CD4-positive, alpha-beta T cell treated with Interleukin-15 for 1 hour (primary cell): Measurements from ENCODE around the gene SOAT2.
A peak's percentile ranks its signal among the peaks of the same experiment; 100 is the strongest.

ENCODE experiments used
- DNase-seq: peaks from one replicate; pipeline ENCODE4 v3.0.0-alpha.2; 2020

SOAT2 gene, protein sequence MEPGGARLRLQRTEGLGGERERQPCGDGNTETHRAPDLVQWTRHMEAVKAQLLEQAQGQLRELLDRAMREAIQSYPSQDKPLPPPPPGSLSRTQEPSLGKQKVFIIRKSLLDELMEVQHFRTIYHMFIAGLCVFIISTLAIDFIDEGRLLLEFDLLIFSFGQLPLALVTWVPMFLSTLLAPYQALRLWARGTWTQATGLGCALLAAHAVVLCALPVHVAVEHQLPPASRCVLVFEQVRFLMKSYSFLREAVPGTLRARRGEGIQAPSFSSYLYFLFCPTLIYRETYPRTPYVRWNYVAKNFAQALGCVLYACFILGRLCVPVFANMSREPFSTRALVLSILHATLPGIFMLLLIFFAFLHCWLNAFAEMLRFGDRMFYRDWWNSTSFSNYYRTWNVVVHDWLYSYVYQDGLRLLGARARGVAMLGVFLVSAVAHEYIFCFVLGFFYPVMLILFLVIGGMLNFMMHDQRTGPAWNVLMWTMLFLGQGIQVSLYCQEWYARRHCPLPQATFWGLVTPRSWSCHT

DNA sequence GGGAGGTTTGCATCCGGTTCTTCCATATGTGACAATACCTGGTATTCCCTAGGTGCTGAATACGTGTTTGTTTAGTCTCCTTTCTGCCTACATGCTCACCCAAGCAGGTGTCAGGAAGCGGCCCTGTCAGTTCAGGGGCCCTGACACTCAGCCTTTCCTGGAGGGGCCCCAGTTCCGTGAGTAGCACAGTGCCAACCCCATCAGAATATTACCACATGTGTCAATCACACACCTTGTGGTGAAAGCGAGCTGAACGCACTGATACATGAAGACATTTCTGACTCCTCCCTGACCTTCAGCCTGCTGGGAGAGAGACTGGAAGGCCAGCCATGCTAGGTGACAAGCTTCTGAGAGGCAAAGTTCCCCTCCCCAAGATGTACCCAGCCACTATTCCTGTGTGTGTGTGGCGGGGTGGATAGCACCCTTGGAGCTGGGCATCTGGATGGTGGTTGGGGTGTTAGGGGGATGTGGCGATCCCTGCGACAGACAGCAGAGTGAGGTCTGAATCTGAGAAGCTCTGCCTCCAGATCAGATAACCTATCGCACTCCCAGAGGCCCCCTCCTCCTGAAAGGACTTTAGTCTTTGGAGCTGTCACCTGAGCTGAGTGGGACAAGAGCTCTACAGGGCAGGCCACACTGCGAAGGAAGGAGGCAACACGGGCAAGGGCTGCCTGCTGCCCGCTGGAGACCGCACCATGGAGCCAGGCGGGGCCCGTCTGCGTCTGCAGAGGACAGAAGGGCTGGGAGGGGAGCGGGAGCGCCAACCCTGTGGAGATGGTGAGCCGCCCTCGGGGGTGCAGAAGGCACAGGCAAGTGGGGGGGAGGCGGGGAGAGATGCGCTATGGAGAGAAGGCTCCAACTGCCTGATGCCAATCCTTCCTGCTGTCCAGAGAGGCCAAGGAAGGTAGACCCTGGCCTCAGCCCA, at the start of gene SOAT2:
TSS of gene SOAT2 (plus strand) at position 604 of the 925 bp plus-strand sequence. CDS start at position 696, 92 bp downstream.
- peak; percentile 26 for DNase-seq

DNA sequence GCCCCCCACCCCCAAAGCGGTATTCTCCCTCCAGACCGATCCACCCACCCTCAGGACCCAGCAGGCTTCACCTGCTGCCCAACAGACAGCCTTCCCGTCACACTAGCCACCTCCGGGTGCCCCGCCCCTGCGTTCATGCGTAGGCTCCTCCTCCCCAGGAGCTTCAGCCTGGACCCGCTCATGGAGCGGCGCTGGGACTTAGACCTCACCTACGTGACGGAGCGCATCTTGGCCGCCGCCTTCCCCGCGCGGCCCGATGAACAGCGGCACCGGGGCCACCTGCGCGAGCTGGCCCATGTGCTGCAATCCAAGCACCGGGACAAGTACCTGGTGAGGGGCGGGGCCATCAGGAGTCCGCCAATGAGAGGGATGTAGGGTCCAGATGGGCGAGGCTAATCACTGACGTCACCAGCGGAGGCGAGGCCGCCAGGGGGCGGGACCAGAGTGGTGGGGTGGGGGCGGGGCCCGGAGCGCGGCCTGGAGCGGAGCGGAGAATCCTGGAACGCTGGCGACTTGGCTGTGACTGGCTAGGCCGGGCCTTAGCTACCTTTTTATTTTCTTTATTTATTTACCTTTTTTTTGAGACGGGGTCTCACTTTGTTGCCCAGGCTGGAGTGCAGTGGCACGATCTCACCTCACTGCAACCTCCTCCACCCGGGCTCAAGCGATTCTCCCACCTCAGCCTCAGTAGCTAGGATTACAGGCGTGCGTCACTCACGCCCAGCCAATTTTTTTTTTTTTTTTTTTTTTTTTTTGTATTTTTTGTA, 49.0 kb upstream of the SOAT2 start:
- DNase-seq: peak; percentile 93

DNA sequence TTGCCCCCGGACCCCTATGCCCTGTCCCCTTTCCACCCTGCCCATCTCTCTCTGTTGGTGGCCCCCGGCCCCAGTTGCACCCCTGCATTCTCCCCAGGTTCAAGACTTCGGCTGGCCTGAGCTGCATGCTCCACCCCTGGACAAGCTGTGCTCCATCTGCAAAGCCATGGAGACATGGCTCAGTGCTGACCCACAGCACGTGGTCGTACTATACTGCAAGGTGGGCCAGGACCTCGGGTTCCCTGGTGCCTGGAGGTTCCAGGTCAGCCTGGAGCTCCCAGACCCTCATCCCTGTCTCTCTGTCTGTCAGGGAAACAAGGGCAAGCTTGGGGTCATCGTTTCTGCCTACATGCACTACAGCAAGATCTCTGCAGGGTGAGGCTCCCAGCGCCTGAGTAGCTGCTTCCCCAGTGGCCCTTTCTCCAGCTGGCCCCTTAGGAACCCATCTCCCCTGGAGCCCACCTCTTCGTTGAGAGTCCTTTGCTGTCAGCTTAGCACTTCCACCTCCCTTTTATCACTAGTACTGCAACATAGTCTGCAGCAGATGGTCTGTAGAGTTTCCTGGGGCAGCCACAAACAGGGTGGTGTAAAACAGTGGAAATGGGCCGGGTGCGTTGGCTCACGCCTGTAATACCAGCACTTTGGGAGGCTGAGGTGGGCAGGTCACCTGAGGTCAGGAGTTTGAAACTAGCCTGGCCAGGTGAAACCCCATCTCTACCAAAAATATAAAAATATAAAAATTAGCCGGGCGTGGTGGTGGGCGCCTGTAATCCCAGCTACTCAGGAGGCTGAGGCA, 47.6 kb upstream of the SOAT2 start:
- no peak for DNase-seq

- DNase-seq: no peak
Measured at GRCh38 chr12:53056296-53056695, 47.0 kb upstream of the SOAT2 start.

GRCh38 chr12:53056901-53057300, 46.4 kb upstream of the SOAT2 start:
- no peak for DNase-seq

GRCh38 chr12:53057816-53058500, 45.3 kb upstream of the SOAT2 start:
- DNase-seq: no peak

- DNase-seq: no peak
Measured at GRCh38 chr12:53058674-53059433, 44.4 kb upstream of the SOAT2 start.

- no peak for DNase-seq
Measured at GRCh38 chr12:53059434-53060063, 43.7 kb upstream of the SOAT2 start.

DNA sequence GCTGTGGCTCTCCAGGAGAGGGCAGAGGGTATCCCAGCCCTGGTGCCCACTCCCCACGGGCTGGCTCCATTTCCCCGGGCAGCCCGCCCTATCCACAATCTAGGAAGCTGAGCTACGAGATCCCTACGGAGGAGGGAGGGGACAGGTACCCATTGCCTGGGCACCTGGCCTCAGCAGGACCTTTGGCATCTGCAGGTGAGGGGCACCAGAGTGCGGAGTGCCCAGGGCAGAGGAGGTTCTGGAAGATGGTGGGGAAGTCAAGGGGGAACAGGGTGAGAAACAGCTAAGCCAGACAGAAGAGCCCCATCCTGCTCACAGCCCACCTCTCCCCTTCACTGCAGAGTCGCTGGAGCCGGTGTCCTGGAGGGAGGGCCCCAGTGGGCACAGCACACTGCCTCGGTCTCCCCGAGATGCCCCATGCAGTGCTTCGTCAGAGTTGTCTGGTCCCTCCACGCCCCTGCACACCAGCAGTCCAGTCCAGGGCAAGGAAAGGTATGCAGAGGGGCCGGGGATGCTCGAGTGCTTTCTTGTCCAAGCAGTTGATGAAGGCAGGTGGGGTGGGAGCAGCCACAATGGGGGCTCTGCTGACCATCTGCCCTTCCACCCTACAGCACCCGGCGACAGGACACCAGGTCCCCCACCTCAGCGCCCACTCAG, 43.1 kb upstream of the SOAT2 start:
- DNase-seq: no peak

- DNase-seq: no peak
Measured at GRCh38 chr12:53060721-53061276, 42.5 kb upstream of the SOAT2 start.

DNA sequence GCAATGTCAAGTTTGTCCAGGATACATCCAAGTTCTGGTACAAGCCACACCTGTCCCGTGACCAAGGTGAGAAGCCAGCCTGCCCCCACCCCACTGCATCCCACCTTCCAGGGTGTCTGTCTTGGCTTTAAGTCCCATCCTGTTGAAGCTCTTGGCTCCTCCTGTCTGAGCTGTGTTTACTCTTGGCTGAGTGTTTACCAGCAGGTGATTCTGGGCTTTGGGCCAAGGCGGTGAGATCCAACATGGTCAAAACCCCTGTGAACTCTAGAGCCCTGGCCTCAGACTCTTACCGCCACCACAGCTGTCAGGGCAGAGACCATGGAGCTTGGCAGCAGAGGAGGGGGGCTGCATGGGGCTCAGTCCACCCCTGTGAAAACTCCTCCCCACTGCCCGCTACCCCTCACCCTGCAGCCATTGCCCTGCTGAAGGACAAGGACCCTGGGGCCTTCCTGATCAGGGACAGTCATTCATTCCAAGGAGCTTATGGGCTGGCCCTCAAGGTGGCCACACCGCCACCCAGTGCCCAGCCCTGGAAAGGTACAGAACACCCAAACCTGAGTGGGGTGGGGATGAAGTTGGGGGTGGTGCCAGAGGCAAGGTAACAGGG, 41.8 kb upstream of the SOAT2 start:
- no peak for DNase-seq

DNA sequence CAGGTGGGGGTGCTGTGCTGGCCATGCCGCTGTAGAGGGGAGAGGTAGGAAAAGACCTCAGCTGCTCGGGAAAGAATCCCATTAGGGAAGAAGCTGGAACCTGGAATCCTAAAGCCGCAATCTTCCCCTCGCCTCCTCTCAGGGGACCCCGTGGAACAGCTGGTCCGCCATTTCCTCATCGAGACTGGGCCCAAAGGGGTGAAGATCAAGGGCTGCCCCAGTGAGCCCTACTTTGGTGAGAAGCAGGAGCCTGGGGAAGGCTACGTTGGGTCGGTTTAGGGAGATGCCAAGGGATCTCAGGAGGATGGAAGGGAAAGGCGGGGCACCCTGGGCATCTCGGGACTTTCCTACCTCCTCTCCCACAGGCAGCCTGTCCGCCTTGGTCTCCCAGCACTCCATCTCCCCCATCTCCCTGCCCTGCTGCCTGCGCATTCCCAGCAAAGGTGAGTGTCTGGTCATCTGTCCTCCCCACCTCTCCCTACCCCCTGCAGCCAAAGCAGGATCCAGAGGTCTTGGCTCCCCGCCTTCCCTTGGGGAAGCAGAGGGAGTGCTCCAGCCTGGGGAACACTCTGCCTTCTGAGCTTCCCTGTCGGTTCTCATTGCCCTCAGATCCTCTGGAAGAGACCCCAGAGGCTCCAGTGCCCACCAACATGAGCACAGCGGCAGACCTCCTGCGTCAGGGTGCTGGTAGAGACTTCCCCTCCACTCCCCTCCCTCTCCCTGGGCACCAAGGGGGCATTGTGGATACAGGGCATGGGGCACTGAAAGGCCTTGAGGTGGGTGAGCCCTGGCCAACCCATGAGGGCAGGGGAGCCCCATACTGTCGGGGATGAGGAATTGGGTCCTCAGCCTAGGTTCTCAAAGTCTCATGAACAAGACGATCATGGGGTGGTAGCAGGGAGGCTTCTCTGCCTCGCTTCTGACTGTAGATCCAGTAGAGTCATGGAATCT, 41.0 kb upstream of the SOAT2 start:
- DNase-seq: no peak

- no peak for DNase-seq
Measured at GRCh38 chr12:53062977-53063707, 40.1 kb upstream of the SOAT2 start.

DNA sequence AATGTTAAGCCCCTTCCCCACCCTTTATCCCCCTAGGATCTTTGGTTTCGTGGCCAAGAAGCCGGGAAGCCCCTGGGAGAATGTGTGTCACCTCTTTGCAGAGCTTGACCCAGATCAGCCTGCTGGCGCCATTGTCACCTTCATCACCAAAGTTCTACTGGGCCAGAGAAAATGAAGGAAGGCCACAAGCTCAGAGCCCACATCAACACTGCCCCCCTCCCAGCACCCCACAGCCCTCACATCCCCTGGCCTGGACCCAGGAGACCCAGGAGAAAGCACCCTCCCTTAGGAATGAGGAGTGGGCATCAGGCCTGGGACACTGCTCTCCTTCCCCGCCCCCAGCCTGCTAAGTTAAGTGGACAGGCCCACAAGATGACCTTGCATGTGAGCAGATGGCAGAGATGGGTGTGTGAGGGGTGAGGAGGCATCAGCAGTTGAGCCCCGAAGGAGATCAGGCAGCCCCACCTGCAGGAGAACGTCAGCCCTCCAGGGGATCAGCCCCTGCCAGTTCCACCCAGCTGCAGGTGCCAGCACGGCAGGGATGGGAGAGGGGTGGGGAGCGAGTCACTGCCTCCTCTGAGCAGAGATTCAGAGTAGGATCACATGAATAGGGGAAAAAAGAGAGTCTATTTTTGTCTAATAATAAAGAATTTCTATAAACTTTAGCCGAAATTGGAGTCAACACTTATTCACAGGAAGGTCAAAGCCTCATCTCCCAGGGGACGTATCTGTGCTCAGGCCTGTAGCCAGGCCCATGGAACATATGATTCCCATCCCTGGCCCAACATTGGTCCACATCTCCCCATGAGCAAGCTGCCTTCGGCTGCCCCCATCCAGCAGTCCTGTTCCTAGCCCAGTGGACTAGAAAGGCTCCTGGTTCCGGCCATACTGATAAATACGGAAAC, 39.3 kb upstream of the SOAT2 start:
- no peak for DNase-seq

GRCh38 chr12:53064613-53065436, 38.5 kb upstream of the SOAT2 start:
- DNase-seq: no peak
